ENCODE results near the gene ARGFX. TPM values are rescaled to one million over a fixed set of nuclear protein-coding genes. Genes with fewer than 3 reads are reported as not detected.

The ARGFX gene
- total and polyA plus RNA-seq, 12 donors, result not detected

GRCh38 chr3:121566773-121567172 lies 976 bp upstream of the ARGFX start:
- no peak overlapping the region for H3K27ac ChIP-seq
- DNase-seq, result no peak
- H3K36me3 ChIP-seq (replicated peaks in 1 of 2), result no peaks in the 10 kb centered on the region
- H3K4me3 ChIP-seq, result no peak overlapping the region
- intact Hi-C loops (cut with DNase I), result no loop called here
- H3K9me3 ChIP-seq (replicated peaks in 1 of 3), result no peaks in the 10 kb centered on the region
- H3K27me3 ChIP-seq, result no peaks in the 10 kb centered on the region
- 84 to 93% (median 87%) methylated on average over 9 of the region's 9 CpGs for WGBS, 4 donors
- TF ChIP-seq CTCF (IDR thresholded peaks at IDR 0.05) (no peak), POLR2A (IDR thresholded peaks at IDR 0.05) (no peak)
- H3K4me1 ChIP-seq (replicated peaks in 1 of 2), result peaks cover 2% of the 10 kb centered on the region in 2 donors

GRCh38 chr3:121574449-121574848 lies 6.7 kb downstream of the ARGFX start:
- Histone ChIP-seq H3K9me3 (replicated peaks in 1 of 3) (no peaks in the 10 kb centered on the region), H3K27me3 (no peaks in the 10 kb centered on the region), H3K27ac (no peak overlapping the region), H3K36me3 (replicated peaks in 1 of 2) (no peaks in the 10 kb centered on the region), H3K4me3 (no peak overlapping the region), H3K4me1 (replicated peaks in 1 of 2) (no peaks in the 10 kb centered on the region)
- peak in 2 of 7 donors; percentile 27 to 28 for DNase-seq
- TF ChIP-seq POLR2A (IDR thresholded peaks at IDR 0.05) (no peak), CTCF (IDR thresholded peaks at IDR 0.05) (no peak)
- intact Hi-C loops (cut with DNase I), result loop anchor here in 1 of 2 donors (10.0 kb wide), 1 partner anchor 60 kb away; no protein-coding TSS in a partner anchor
- 58 to 72% (median 66%) methylated on average over 6 of the region's 6 CpGs for WGBS, 4 donors

- H3K4me1 ChIP-seq (replicated peaks in 1 of 2), result no peaks in the 10 kb centered on the region
- WGBS, 4 donors, result 50 to 78% (median 76%) methylated on average over 2 of the region's 2 CpGs
- intact Hi-C loops (cut with DNase I), result no loop called here
- no peaks in the 10 kb centered on the region for H3K36me3 ChIP-seq (replicated peaks in 1 of 2)
- DNase-seq, result no peak
- no peaks in the 10 kb centered on the region for H3K9me3 ChIP-seq (replicated peaks in 1 of 3)
- TF ChIP-seq CTCF (IDR thresholded peaks at IDR 0.05) (no peak), POLR2A (IDR thresholded peaks at IDR 0.05) (no peak)
- no peak overlapping the region for H3K4me3 ChIP-seq
- no peak overlapping the region for H3K27ac ChIP-seq
- H3K27me3 ChIP-seq, result no peaks in the 10 kb centered on the region
Observed at GRCh38 chr3:121581691-121582090, 13.9 kb downstream of the ARGFX start.

GRCh38 chr3:121584418-121584817 lies 16.7 kb downstream of the ARGFX start:
- Histone ChIP-seq H3K36me3 (replicated peaks in 1 of 2) (no peaks in the 10 kb centered on the region), H3K4me1 (replicated peaks in 1 of 2) (no peaks in the 10 kb centered on the region), H3K9me3 (replicated peaks in 1 of 3) (no peaks in the 10 kb centered on the region), H3K27me3 (no peaks in the 10 kb centered on the region), H3K4me3 (no peak overlapping the region), H3K27ac (no peak overlapping the region)
- DNase-seq, result no peak
- 85 to 100% (median 95%) methylated on average over 1 of the region's 1 CpG for WGBS, 4 donors
- intact Hi-C loops (cut with DNase I), result no loop called here
- TF ChIP-seq POLR2A (IDR thresholded peaks at IDR 0.05) (no peak), CTCF (IDR thresholded peaks at IDR 0.05) (no peak)

Data from adrenal gland (tissue), 12 donors.